MM.1S (cell line): ENCODE results near the gene PNPLA3.

Source experiments
- DNase-seq: peaks from one replicate; pipeline ENCODE4 v3.0.0-alpha.2; 2015
- H2AFZ ChIP-seq: fragments of 300-600 bp; sonication (generic); 2 replicates; pipeline ENCODE4 v1.6.0; 2016; ENCODE audit warnings: antibody characterized with exemption, low read length
- H3F3A ChIP-seq: fragments of 300-600 bp; sonication (generic); 2 replicates; pipeline ENCODE4 v1.6.1; 2016; ENCODE audit warnings: mild to moderate bottlenecking, antibody characterized with exemption, low read length, moderate library complexity, mixed read lengths; ENCODE audit not compliant: insufficient read depth
- H3K27ac ChIP-seq: fragments of 300-600 bp; sonication (generic); 2 replicates; pipeline ENCODE4 v1.5.1; 2016; ENCODE audit warnings: mild to moderate bottlenecking, low read length
- H3K27me3 ChIP-seq: fragments of 300-600 bp; sonication (generic); replicated peaks from 2 replicates; pipeline ENCODE4 v1.6.0; 2016; ENCODE audit warnings: low read length; ENCODE audit not compliant: insufficient read depth
- H3K36me3 ChIP-seq: fragments of 300-600 bp; sonication (generic); replicated peaks from 2 replicates; pipeline ENCODE4 v1.6.1; 2016; ENCODE audit warnings: mild to moderate bottlenecking, low read length, mixed read lengths; ENCODE audit not compliant: insufficient read depth
- H3K4me1 ChIP-seq: fragments of 300-600 bp; sonication (generic); 2 replicates; pipeline ENCODE4 v1.6.1; 2016; ENCODE audit warnings: low read length, mixed read lengths
- H3K4me2 ChIP-seq: fragments of 300-600 bp; sonication (generic); 2 replicates; pipeline ENCODE4 v1.6.0; 2016; ENCODE audit warnings: low read depth, low read length
- H3K4me3 ChIP-seq: fragments of 300-600 bp; sonication (generic); 2 replicates; pipeline ENCODE4 v1.5.1; 2016; ENCODE audit warnings: low read length, mixed read lengths
- H3K79me2 ChIP-seq: fragments of 300-600 bp; sonication (generic); 2 replicates; pipeline ENCODE4 v1.6.1; 2016; ENCODE audit warnings: mixed run types, low read length, mixed read lengths
- H3K9ac ChIP-seq: fragments of 300-600 bp; sonication (generic); 2 replicates; pipeline ENCODE4 v1.6.1; 2016; ENCODE audit warnings: low read length, mixed read lengths
- H3K9me2 ChIP-seq: fragments of 300-600 bp; sonication (generic); replicated peaks from 2 replicates; pipeline ENCODE4 v1.6.1; 2016; ENCODE audit warnings: mild to moderate bottlenecking, low read length, mixed read lengths; ENCODE audit not compliant: insufficient read depth
- H3K9me3 ChIP-seq: fragments of 300-600 bp; sonication (generic); replicated peaks from 2 replicates; pipeline ENCODE4 v1.6.1; 2016; ENCODE audit warnings: mild to moderate bottlenecking, low read length, mixed read lengths; ENCODE audit not compliant: insufficient read depth
- H4K20me1 ChIP-seq: fragments of 300-600 bp; sonication (generic); 2 replicates; pipeline ENCODE4 v1.6.1; 2016; ENCODE audit warnings: mild to moderate bottlenecking, low read length, moderate library complexity, mixed read lengths; ENCODE audit not compliant: insufficient read depth
- EZH2 ChIP-seq: fragments of 300-600 bp; sonication (generic); optimal IDR thresholded peaks from 2 replicates; pipeline ENCODE3; 2017; ENCODE audit warnings: low read depth, mild to moderate bottlenecking, antibody characterized with exemption, low read length, mixed read lengths
- EZH2phosphoT487 ChIP-seq: fragments of 300-600 bp; sonication (generic); IDR thresholded peaks from 2 replicates; pipeline ENCODE4 v1.6.1; 2018; ENCODE audit warnings: antibody characterized with exemption, low read length
- TF ChIP-seq, protein P1 (sequence below): fragments of 300-600 bp; sonication (generic); IDR thresholded peaks from 2 replicates; pipeline ENCODE4 v1.5.1; 2016; ENCODE audit warnings: antibody characterized with exemption, low read length, mixed read lengths

PNPLA3 gene

DNA sequence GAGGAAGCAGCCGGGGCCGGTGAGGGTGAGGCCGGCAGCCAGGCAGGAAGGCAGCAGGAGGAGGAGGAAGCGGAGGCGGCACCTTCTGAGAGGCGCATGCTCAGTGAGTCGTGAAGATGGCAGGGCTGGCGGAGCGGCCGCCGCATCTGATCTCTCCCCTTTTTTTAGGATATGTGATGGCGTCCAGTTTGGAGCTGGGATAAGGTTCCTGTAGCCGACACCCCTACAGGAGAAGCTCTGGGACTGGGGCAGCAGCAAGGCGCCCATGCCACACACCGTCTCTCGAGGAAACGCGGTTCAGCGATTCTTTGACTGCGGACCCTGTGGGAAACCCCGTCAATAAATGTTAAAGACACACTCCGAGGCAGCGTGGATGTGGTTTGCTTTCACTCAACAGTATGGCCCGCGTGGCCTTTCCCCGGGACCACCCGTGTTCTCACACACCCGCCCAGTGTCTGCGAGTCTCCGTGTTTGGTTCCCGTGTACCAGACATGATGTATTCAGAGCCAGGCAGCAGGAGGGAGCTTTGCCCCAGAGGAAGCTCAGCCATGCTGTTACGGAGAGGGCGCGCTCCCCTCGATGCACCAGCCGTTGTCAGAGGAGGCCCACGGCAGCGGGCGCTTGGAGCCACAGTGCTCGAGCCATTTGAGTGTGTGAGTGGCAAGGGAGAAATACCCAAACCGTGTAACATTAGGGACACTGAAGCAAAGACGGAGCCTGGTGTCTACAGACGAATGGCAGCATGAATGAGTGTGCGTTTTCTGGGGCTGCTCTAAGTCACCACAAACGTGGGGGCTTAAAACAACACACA is 72.8 kb downstream of the PNPLA3 start:
- peak overlapping the region; percentile 75 for H3K4me3 ChIP-seq
- no peaks in the 10 kb centered on the region for H3K36me3 ChIP-seq
- H3K9me2 ChIP-seq, result no peaks in the 10 kb centered on the region
- H3K9me3 ChIP-seq, result no peaks in the 10 kb centered on the region
- peak overlapping the region; percentile 44; the same call in 1 of the 2 replicates for H3K9ac ChIP-seq
- H2AFZ ChIP-seq, result peak overlapping the region; percentile 82
- H3F3A ChIP-seq, result no peaks in the 10 kb centered on the region
- H4K20me1 ChIP-seq, result no peaks in the 10 kb centered on the region
- no peaks in the 10 kb centered on the region for H3K4me1 ChIP-seq
- TF ChIP-seq EZH2phosphoT487, result no peak
- no peak for TF ChIP-seq EZH2
- TF ChIP-seq, protein P1, sequence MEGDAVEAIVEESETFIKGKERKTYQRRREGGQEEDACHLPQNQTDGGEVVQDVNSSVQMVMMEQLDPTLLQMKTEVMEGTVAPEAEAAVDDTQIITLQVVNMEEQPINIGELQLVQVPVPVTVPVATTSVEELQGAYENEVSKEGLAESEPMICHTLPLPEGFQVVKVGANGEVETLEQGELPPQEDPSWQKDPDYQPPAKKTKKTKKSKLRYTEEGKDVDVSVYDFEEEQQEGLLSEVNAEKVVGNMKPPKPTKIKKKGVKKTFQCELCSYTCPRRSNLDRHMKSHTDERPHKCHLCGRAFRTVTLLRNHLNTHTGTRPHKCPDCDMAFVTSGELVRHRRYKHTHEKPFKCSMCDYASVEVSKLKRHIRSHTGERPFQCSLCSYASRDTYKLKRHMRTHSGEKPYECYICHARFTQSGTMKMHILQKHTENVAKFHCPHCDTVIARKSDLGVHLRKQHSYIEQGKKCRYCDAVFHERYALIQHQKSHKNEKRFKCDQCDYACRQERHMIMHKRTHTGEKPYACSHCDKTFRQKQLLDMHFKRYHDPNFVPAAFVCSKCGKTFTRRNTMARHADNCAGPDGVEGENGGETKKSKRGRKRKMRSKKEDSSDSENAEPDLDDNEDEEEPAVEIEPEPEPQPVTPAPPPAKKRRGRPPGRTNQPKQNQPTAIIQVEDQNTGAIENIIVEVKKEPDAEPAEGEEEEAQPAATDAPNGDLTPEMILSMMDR, result no peak
- no peaks in the 10 kb centered on the region for H3K79me2 ChIP-seq
- DNase-seq, result peak; percentile 50
- peak overlapping the region; percentile 89 for H3K4me2 ChIP-seq
- no peaks in the 10 kb centered on the region for H3K27me3 ChIP-seq
- H3K27ac ChIP-seq, result no peak overlapping the region

DNA sequence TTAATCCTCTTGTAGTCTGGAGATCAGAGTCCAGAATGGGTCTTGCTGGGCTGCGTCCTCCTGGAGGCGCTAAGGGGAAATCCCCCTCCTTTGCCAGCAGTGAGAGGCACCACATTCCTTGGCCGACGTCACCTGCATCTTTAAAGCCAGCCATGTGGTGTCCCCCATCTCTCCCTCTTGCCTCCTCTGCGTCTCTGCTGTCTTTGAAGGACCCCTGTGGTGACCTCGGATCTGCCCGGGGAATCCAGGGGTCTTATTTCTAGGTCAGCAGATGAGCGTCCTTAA is 73.3 kb downstream of the PNPLA3 start:
- no peaks in the 10 kb centered on the region for H3K79me2 ChIP-seq
- no peaks in the 10 kb centered on the region for H3F3A ChIP-seq
- H3K4me2 ChIP-seq, result no peak overlapping the region
- no peak overlapping the region for H3K27ac ChIP-seq
- no peaks in the 10 kb centered on the region for H3K4me1 ChIP-seq
- no peak overlapping the region for H2AFZ ChIP-seq
- no peak overlapping the region for H3K4me3 ChIP-seq
- no peaks in the 10 kb centered on the region for H3K27me3 ChIP-seq
- H3K36me3 ChIP-seq, result no peaks in the 10 kb centered on the region
- TF ChIP-seq, protein P1, result no peak
- no peak for TF ChIP-seq EZH2
- TF ChIP-seq EZH2phosphoT487, result no peak
- no peaks in the 10 kb centered on the region for H3K9me3 ChIP-seq
- no peak overlapping the region for H3K9ac ChIP-seq
- H4K20me1 ChIP-seq, result no peaks in the 10 kb centered on the region
- no peaks in the 10 kb centered on the region for H3K9me2 ChIP-seq
- DNase-seq, result no peak
